Measurements from ENCODE around the gene KRT83.

The KRT83 gene

DNA sequence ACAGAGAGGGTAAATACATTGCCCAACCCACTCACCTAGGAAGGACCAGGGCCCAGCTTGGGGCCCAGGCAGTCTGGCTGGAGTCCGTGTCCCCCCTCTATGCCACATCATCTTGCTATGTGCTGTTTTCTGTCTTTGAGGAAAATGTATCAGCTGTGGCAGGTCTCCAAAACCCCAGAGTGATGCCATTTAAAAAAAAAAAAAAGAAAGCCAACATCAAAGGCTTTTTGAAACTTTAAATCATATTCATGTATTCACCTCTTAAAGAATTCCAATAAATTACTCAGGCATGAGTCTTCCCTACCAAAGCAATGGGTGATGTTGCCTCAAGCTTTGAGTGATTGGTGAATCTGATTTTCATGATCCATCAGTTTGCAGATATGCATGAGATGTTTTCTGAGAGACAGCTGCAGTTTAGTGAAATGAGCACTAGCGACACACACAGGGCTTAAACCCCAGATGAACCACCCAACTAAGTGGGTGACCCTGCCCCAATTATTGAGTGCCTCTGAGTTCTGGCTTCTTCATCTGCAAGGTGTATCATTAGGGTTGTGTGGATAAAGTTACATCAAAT is 35.9 kb downstream of the KRT83 start:
- DNase-seq = no peak

DNA sequence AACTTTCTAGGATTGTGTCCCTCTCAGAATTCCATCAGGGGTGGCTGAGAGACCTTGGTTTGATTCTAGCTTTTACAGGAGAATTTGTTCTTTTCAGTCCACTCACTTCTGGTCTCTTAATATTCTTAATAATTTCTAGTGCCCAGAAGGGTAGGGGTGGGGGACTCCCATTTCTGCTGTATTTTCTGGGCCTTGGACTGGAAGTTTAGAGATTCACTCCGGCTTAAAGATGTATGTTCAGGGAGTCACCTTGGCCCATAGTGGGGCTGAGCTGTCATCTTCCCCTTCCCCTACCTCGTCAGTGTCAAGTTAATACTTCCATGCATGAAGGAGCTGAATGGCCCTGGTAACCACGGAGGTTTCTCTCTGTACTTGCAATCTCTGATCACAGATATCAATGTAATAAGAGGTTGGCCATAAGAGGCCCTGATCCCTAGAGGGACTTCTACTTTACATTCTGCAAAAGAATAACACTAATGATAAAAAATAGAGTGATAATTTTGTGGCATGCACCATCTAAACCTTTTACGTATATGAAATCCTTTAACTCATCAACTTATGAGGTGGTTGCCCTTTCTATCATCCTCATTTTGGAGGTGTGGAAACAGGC is 36.5 kb downstream of the KRT83 start:
- DNase-seq = no peak

- no peak for DNase-seq
Observed at GRCh38 chr12:52280796-52281560, 40.2 kb downstream of the KRT83 start.

- no peak for DNase-seq
Observed at GRCh38 chr12:52280319-52280795, 40.8 kb downstream of the KRT83 start.

- DNase-seq = no peak
Observed at GRCh38 chr12:52279422-52280318, 41.5 kb downstream of the KRT83 start.

- peak in 1 of 2 experiments; percentile 77 for DNase-seq
Observed at GRCh38 chr12:52278575-52279421, 42.4 kb downstream of the KRT83 start.

- no peak for DNase-seq
Observed at GRCh38 chr12:52277486-52278245, 43.5 kb downstream of the KRT83 start.

DNA sequence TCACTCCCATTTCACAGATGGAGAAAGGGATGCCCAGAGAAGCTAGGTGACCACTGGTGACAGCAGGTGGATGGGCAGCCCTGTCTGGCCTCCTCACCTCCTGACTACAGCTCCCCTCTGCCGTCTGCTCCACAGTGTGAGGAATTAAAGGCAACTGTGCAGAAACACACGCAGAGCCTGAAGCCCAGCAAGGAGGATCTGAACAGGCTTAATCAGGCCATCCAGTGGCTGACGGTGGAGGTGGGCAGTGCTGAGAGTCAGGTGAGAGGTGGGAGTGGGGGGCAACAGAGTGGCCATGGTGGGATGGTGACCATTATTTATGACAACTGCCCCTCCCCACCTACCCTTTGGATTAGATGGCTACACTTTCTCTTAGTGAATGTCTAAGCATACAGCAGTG is 45.5 kb downstream of the KRT83 start:
- no peak for DNase-seq

GRCh38 chr12:52274521-52275120 is 46.6 kb downstream of the KRT83 start, which contains the start of gene KRT86:
KRT86 (plus strand) TSS chr12:52274645; CDS start chr12:52301917, 27,272 bp downstream.
- no peak for DNase-seq

DNA sequence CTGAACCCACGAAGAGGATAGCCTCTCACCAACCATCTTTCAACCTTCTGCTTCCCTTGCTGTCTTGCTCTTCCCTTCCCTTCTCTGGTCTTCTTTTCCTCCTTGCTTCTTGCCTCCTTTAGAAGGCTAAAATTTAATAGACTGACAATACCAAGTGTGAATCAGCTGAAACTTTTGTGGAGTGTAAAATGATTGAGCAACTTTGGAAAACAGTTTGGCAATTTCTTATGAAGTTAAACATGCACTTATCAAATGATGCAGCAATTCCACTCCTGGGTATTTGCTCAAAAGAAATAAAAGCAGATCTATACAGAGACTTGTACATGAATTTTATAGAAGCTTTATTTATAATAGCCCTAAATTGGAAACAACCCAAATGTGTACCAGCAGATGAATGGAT is 50.0 kb downstream of the KRT83 start:
- DNase-seq = no peak

- no peak for DNase-seq
Observed at GRCh38 chr12:52270541-52271070, 50.6 kb downstream of the KRT83 start.

- DNase-seq = no peak
Observed at GRCh38 chr12:52268212-52268611, 53.0 kb downstream of the KRT83 start.

DNA sequence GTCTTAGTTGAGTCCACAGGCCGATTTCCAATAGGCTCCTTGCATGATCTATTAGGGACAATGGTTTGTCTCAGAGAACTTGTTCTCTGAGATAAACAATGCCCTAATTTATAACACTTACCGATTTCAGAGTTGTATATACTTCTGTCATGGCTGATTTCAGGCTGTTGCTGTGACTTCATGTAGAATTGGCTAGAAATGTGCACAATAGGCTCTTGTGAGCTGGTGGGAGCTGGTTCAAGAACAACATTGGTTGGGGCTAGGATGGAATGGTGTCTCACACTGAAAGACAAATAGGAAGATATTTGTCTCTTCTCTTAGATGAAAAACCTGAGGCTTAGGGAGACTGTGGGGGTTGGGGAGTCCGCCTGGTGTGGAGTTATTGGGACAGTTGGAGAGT is 53.5 kb downstream of the KRT83 start:
- no peak for DNase-seq

DNA sequence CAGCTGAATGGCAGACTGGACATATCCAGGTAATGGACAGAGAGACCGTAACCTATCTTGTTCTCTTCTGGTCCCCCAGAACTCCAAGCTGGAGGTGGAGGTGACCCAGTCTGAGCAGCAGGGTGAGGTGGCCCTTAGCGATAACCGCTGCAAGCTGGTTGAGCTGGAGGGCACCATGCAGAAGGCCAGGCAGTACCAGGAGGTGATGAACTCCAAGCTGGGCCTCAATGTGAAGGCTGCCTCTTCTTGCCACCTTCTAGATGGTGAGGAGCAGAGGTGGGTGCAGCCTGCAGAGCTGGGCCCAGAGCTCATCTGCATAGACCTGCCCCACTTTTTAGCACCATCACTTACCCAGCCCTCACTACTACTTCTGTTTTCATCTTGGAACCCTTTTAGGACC is 53.9 kb downstream of the KRT83 start:
- no peak for DNase-seq

DNA sequence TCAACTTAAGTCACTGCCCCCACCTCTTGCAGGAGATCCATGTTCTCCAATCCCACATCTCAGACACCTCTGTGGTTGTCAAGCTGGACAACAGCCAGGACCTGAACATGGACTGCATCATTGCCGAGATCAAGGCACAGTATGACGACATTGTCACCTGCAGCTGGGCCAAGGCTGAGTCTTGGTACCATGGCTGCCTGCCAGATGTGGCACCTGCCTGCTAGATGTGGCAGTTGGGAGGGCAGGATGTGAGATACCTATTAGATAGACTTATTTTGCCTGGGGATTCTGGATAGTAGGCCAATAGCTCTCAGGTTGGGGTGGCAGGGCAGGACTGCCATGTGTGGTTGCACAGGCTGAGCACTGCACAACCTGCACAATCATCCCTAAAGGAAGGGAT is 54.7 kb downstream of the KRT83 start:
- no peak for DNase-seq

DNA sequence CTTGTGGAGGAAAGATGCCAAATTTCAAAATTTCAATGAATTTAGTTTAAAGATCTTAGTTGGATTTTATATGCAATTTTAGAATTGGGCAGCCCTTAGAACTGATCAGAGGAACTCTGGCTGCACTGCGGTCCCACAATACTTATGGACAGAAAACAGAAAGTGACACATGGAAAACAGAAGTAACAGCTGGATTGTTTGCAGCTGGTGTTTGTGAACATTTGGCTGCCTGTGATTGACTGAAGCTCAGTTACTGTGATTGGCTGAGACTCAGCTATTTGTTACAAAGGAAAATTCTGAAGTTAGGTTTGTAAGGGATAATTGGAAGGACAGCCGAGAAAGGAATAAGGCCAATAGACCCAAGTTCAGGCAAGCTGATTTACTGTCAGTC is 56.8 kb downstream of the KRT83 start:
- DNase-seq = no peak
